IMR-90 (cell line): ENCODE results near the gene MTX2.

ENCODE experiments used
- CTCF ChIP-seq: conservative IDR thresholded peaks from 2 replicates; pipeline ENCODE4 v1.5.1; 2012; ENCODE audit warnings: mild to moderate bottlenecking, low read depth, low read length, improper control_type of control experiment
- POLR2A ChIP-seq: IDR thresholded peaks from 2 replicates; pipeline ENCODE4 v1.6.1; 2012; ENCODE audit warnings: mild to moderate bottlenecking, low read depth, low read length

- TF ChIP-seq CTCF (no peak), POLR2A (no peak)
Observed at GRCh38 chr2:176385838-176386237, 116.6 kb downstream of the MTX2 start.
